B cell (primary cell): ENCODE measurements around the gene PLA2G2F. TPM values are rescaled to one million over a fixed set of nuclear protein-coding genes. Genes with fewer than 3 reads are reported as not detected.

ENCODE experiments used
- ATAC-seq: fragments of 200-7000 bp; cut with Tn5 transposase; one replicate; pipeline ENCODE4 v1.10.0; 2021; ENCODE audit warnings: low read depth, mild to moderate bottlenecking, moderate number of reproducible peaks, moderate library complexity
- CTCF ChIA-PET: fragments of 350-600 bp; sonication (Branson Sonifier 250); formaldehyde crosslinking; loops from one replicate; lab custom pipeline; 2021; ENCODE audit warnings: antibody characterized with exemption, inconsistent platforms; lab: Charles Lee
- POLR2A ChIA-PET: fragments of 350-600 bp; sonication (Branson Sonifier 250); formaldehyde crosslinking; loops from one replicate; lab custom pipeline; 2021; ENCODE audit warnings: antibody characterized with exemption; lab: Charles Lee
- DNase-seq: peaks from one replicate; pipeline ENCODE4 v3.0.0; 2013
- H2AFZ ChIP-seq: 2 replicates; pipeline ENCODE4 v1.6.1; 2012; ENCODE audit warnings: mild to moderate bottlenecking, low read depth, low read length; ENCODE audit not compliant: insufficient read depth, poor library complexity, severe bottlenecking
- H3K27ac ChIP-seq, 2 donors: 1 replicate in 1 of 2; 2 replicates in 1 of 2; pipeline ENCODE4 v1.5.1; 2012 to 2013; ENCODE audit warnings: low read length in 2 of 2, mild to moderate bottlenecking in 2 of 2, moderate library complexity in 1 of 2
- H3K27me3 ChIP-seq, 4 experiments: fragments of 200-600 bp in 1 of 4; sonication (generic) in 1 of 4; replicated peaks in 1 of 4; 1 replicate in 2 of 4; 2 replicates in 2 of 4; pipeline versions ENCODE4 v1.6.1 to v1.7.0; 2013 to 2016; ENCODE audit warnings: low read length in 3 of 4, mild to moderate bottlenecking in 2 of 4, mixed read lengths in 1 of 4, moderate library complexity in 1 of 4; ENCODE audit not compliant: insufficient read depth in 4 of 4, control insufficient read depth in 3 of 4; ENCODE audit errors: control extremely low read depth in 1 of 4
- H3K36me3 ChIP-seq, 2 experiments: replicated peaks in 1 of 2; 1 replicate in 1 of 2; 2 replicates in 1 of 2; pipeline versions ENCODE4 v1.6.1 to v1.7.1; 2013; ENCODE audit warnings: low read length in 1 of 2; ENCODE audit not compliant: insufficient read depth in 2 of 2, control insufficient read depth in 1 of 2; ENCODE audit errors: control extremely low read depth in 1 of 2, extremely low read depth in 1 of 2
- H3K4me1 ChIP-seq, 2 donors: fragments of 200-600 bp in 1 of 2; sonication (generic) in 1 of 2; 1 replicate in 1 of 2; 2 replicates in 1 of 2; pipeline versions ENCODE4 v1.5.1 to v1.6.1; 2013 to 2017; ENCODE audit warnings: low read length in 2 of 2; ENCODE audit not compliant: control insufficient read depth in 2 of 2, insufficient read depth in 2 of 2
- H3K4me2 ChIP-seq: replicated peaks from 2 replicates; pipeline ENCODE3; 2012; ENCODE audit warnings: mild to moderate bottlenecking, low read depth, low read length; ENCODE audit not compliant: poor library complexity, severe bottlenecking
- H3K4me3 ChIP-seq, 5 experiments: fragments of 200-600 bp in 1 of 5; sonication (generic) in 1 of 5; 1 replicate in 3 of 5; 2 replicates in 2 of 5; pipeline versions ENCODE4 v1.5.1 to v1.7.0; 2011 to 2016; ENCODE audit warnings: low read length in 4 of 5, mild to moderate bottlenecking in 4 of 5, low read depth in 2 of 5, control low read depth in 1 of 5, moderate library complexity in 1 of 5; ENCODE audit not compliant: insufficient read depth in 1 of 5; ENCODE audit errors: control extremely low read depth in 1 of 5, extremely low read depth in 1 of 5
- H3K79me2 ChIP-seq: fragments of 200-600 bp; sonication (generic); one replicate; pipeline ENCODE4 v1.6.0; 2016; ENCODE audit warnings: low read length; ENCODE audit not compliant: control insufficient read depth, insufficient read depth
- H3K9ac ChIP-seq: fragments of 200-600 bp; sonication (generic); 2 replicates; pipeline ENCODE4 v1.6.1; 2017; ENCODE audit warnings: mild to moderate bottlenecking, low read length, moderate library complexity
- H3K9me3 ChIP-seq, 3 donors: one replicate each; pipeline versions ENCODE4 v1.6.1 to v1.7.1; 2013; ENCODE audit warnings: low read length in 2 of 3; ENCODE audit not compliant: control insufficient read depth in 2 of 3, insufficient read depth in 1 of 3; ENCODE audit errors: control extremely low read depth in 1 of 3
- H4K20me1 ChIP-seq: 2 replicates; pipeline ENCODE4 v1.6.0; 2012; ENCODE audit warnings: mild to moderate bottlenecking, low read length; ENCODE audit not compliant: insufficient read depth, control insufficient read depth, poor library complexity, severe bottlenecking
- H3K27ac Mint-ChIP-seq: one replicate; pipeline ENCODE4 v1.8.0; 2021; ENCODE audit warnings: mixed read lengths
- H3K27me3 Mint-ChIP-seq: one replicate; pipeline ENCODE4 v1.8.0; 2021; ENCODE audit warnings: mixed read lengths
- H3K4me1 Mint-ChIP-seq: one replicate; pipeline ENCODE4 v1.8.0; 2021; ENCODE audit warnings: mixed read lengths
- H3K4me3 Mint-ChIP-seq: one replicate; pipeline ENCODE4 v1.8.0; 2021; ENCODE audit warnings: mixed read lengths
- H3K9me3 Mint-ChIP-seq: one replicate; pipeline ENCODE4 v1.8.0; 2022; ENCODE audit warnings: mixed read lengths; ENCODE audit not compliant: insufficient read depth
- CTCF ChIP-seq: fragments of 200-600 bp; IDR thresholded peaks from one replicate; pipeline ENCODE4 v1.8.0; 2022; ENCODE audit warnings: antibody characterized with exemption, mild to moderate bottlenecking
- EZH2 ChIP-seq: IDR thresholded peaks from 2 replicates; pipeline ENCODE4 v1.6.1; 2012; ENCODE audit warnings: borderline replicate concordance, low read depth, mild to moderate bottlenecking, moderate library complexity, low read length; ENCODE audit not compliant: insufficient read depth, poor library complexity, severe bottlenecking
- WGBS: methylation state at CpG from one replicate; pipeline ENCODE4 v1.1.5; 2013; ENCODE audit warnings: missing lambda C conversion rate; ENCODE audit not compliant: insufficient coverage; 5-methylcytosine and 5-hydroxymethylcytosine counted together
- intact Hi-C: fragments of 100-400 bp; cut with micrococcal nuclease; formaldehyde crosslinking; loops from one replicate; pipeline ENCODE4 v1.10.0; 2022
- polyA plus RNA-seq: library from polyadenylated mRNA; depleted of rRNA; stranded (reverse); fragments of >200 nt; gene quantifications from 2 replicates; pipeline ENCODE4 v1.2.3, GENCODE V29; 2012
- total RNA-seq, 2 donors: library from RNA; stranded (reverse); fragments of 120-200 nt in 1 of 2; gene quantifications; 1 replicate in 1 of 2; 2 replicates in 1 of 2; pipeline versions ENCODE4 v1.2.3 to v1.2.4, GENCODE V29; 2013 to 2022

PLA2G2F gene
- total and polyA plus RNA-seq, 2 donors (not counting 1 experiment from before 2014, with no cell fraction given): not detected

GRCh38 chr1:20152599-20152930 is 13.4 kb downstream of the PLA2G2F start:
- Histone ChIP-seq H4K20me1 (no peaks in the 10 kb centered on the region), H3K4me2 (peak overlapping the region; percentile 95), H3K36me3 (no peaks in the 10 kb centered on the region), H3K27me3 (no peaks in the 10 kb centered on the region), H3K79me2 (no peaks in the 10 kb centered on the region), H3K4me3 (no peak overlapping the region), H3K27ac (no peak overlapping the region), H3K9me3 (peaks cover 0 to 9% (median 0%) of the 10 kb centered on the region in 3 donors), H2AFZ (peak overlapping the region; percentile 95), H3K9ac (no peak overlapping the region), H3K4me1 (peaks cover 5 to 15% of the 10 kb centered on the region in 2 donors)
- ChIA-PET CTCF (interaction anchor here (0.7 to 6.4 kb wide), 21 partner anchors 9 to 270 kb away, joined by 3 to 126 read pairs (median 8); partner anchors contain the start of gene OTUD3), POLR2A (interaction anchor here (0.6 to 0.7 kb wide), 3 partner anchors 31 to 961 kb away, joined by 3 to 6 read pairs (median 4); no protein-coding TSS in a partner anchor)
- Mint-ChIP-seq H3K27me3 (no peaks in the 10 kb centered on the region), H3K4me1 (peaks cover 20% of the 10 kb centered on the region), H3K9me3 (no peaks in the 10 kb centered on the region), H3K27ac (no peak overlapping the region), H3K4me3 (peak overlapping the region; percentile 86)
- DNase-seq: no peak
- WGBS: 54% methylated on average over 5 of the region's 7 CpGs
- no peak for ATAC-seq
- intact Hi-C loops: loop anchor here (1.0 kb wide), 1 partner anchor 43 kb away; no protein-coding TSS in a partner anchor
- TF ChIP-seq CTCF (peak; percentile 63), EZH2 (no peak)

GRCh38 chr1:20153000-20153418 is 13.9 kb downstream of the PLA2G2F start:
- Histone ChIP-seq H3K36me3 (no peaks in the 10 kb centered on the region), H2AFZ (no peak overlapping the region), H3K27ac (no peak overlapping the region), H3K4me3 (no peak overlapping the region), H3K9me3 (peaks cover 0 to 13% (median 2%) of the 10 kb centered on the region in 3 donors), H3K4me2 (no peak overlapping the region), H3K9ac (no peak overlapping the region), H3K27me3 (no peaks in the 10 kb centered on the region), H3K4me1 (peaks cover 5 to 15% of the 10 kb centered on the region in 2 donors), H4K20me1 (no peaks in the 10 kb centered on the region), H3K79me2 (no peaks in the 10 kb centered on the region)
- ChIA-PET CTCF (interaction anchor here (0.7 to 6.4 kb wide), 20 partner anchors 8 to 342 kb away, joined by 3 to 126 read pairs (median 8); no protein-coding TSS in a partner anchor), POLR2A (interaction anchor here (0.7 kb wide), 1 partner anchor 31 kb away, joined by 4 read pairs; no protein-coding TSS in a partner anchor)
- H3K4me3 Mint-ChIP-seq: no peak overlapping the region
- TF ChIP-seq EZH2 (no peak), CTCF (no peak)
- H3K9me3 Mint-ChIP-seq: peaks cover 2% of the 10 kb centered on the region
- peaks cover 20% of the 10 kb centered on the region for H3K4me1 Mint-ChIP-seq
- no peaks in the 10 kb centered on the region for H3K27me3 Mint-ChIP-seq
- intact Hi-C loops: loop anchor here (1.0 kb wide), 1 partner anchor 42 kb away; no protein-coding TSS in a partner anchor
- WGBS: 71% methylated on average over 6 of the region's 6 CpGs
- DNase-seq: no peak
- H3K27ac Mint-ChIP-seq: no peak overlapping the region
- no peak for ATAC-seq
